Pancreas (tissue), 10 donors: ENCODE results near the gene PLGRKT. TPM values are rescaled to one million over a fixed set of nuclear protein-coding genes. Genes with fewer than 3 reads are reported as not detected.
A peak's percentile ranks its signal among the peaks of the same experiment; 100 is the strongest.

ENCODE experiments used
- ATAC-seq, 4 donors: fragments of 200-7000 bp; cut with Tn5 transposase; one replicate each; pipeline versions ENCODE4 v1.8.0 to v1.9.1; 2020; ENCODE audit warnings: mild to moderate bottlenecking in 4 of 4, moderate library complexity in 4 of 4
- DNase-seq, 6 donors: peaks; one replicate each; pipeline ENCODE4 v3.0.0-alpha.2; 2020
- FAIRE-seq: peaks from 2 replicates; lab custom pipeline; 2012; peaks lifted over from hg19 to GRCh38; lab: Jason Lieb, UNC
- H3K27ac ChIP-seq, 4 donors: fragments of 200-600 bp; sonication (generic); 1 replicate in 3 of 4; 2 replicates in 1 of 4; pipeline versions ENCODE4 v1.5.0 to v1.8.0; 2020
- H3K27me3 ChIP-seq, 4 donors: fragments of 200-600 bp; one replicate each; pipeline ENCODE4 v1.8.0; 2021
- H3K36me3 ChIP-seq, 3 donors: fragments of 200-600 bp; sonication (generic) in 1 of 3; one replicate each; pipeline versions ENCODE4 v1.5.0 to v1.8.0; 2020 to 2021
- H3K4me1 ChIP-seq, 3 donors: fragments of 200-600 bp; one replicate each; pipeline ENCODE4 v1.8.0; 2021
- H3K4me3 ChIP-seq, 4 donors: fragments of 200-600 bp; sonication (generic) in 2 of 4; one replicate each; pipeline versions ENCODE4 v1.5.0 to v1.8.0; 2020 to 2021
- H3K9me3 ChIP-seq, 4 donors: fragments of 200-600 bp; one replicate each; pipeline ENCODE4 v1.8.0; 2021
- WGBS, 2 donors: extraction: QIAGEN DNeasy Blood & Tissue Kit; methylation state at CpG; one replicate each; pipeline ENCODE4 v1.1.7; 2013; 5-methylcytosine and 5-hydroxymethylcytosine counted together
- intact Hi-C, 3 donors: fragments of 100-400 bp; cut with DNase I; formaldehyde crosslinking; loops; one replicate each; pipeline versions ENCODE4 v1.11.1 to v1.14.2; 2022
- polyA plus RNA-seq, 2 donors: library from polyadenylated mRNA; stranded (reverse); fragments of 200-250 nt; gene quantifications; one replicate each; pipeline ENCODE4 v1.2.3, GENCODE V29; 2013
- total RNA-seq, 6 donors: library from RNA; stranded (reverse); fragmentation: NEBNext Ultra II Directional in 4 of 6; extraction: Animal tissue kit (Norgen Biotek cat#: 25700) in 4 of 6; gene quantifications; one replicate each; pipeline versions ENCODE4 v1.2.1 to v1.2.4, GENCODE V29; 2021 to 2023
- TF ChIP-seq, protein P1 (sequence below), 4 donors: fragments of 200-600 bp; sonication (generic) in 3 of 4; IDR thresholded peaks; one replicate each; pipeline versions ENCODE4 v1.5.0 to v1.8.0; 2021; ENCODE audit warnings: antibody characterized with exemption in 4 of 4
- donor health status: healthy with polysubstance abuse.
- donor health status: DM: no; HTN: no; CAD: no; lungs with moderate emphysema.
- donor health status: DM: no; HTN: no; CAD: no.
- donor health status: control.
- donor health status: control.
- donor health status: Bipolar disorder and iron deficiency.
- donor health status: DM: yes; HTN: yes; CAD: no.
- donor health status: DM: no; HTN: no; CAD: no.
- donor health status: DM: no; HTN: no; CAD: no.
- donor health status: DM: yes; HTN: yes; CAD: no.

PLGRKT gene
- total and polyA plus RNA-seq, 8 donors, result 4.9 to 9.0 (median 6.6) TPM

DNA sequence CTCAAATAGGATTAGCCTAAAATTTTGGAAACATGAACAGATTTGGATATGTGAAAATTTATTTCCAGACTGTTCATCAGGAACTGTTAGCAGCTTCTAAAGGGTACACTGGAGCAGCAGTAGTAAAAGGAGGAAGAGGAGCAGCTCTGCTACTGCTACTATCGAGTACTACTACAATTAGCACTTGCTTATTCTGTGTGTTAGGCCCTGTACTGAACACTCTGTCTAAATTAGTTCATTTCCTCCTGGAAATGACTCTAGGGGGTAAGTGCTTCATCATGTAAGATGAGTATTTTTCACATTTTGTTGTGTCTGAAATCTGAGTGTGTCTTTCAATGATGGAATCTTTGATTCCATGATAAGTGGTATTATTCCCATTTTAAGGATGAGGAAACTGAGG lies 22.4 kb upstream of the PLGRKT start:
- intact Hi-C loops, result no loop called here
- 91 to 93% methylated on average over 1 of the region's 1 CpG for WGBS, 2 donors
- no peak for ATAC-seq
- no peaks in the 10 kb centered on the region for H3K4me1 ChIP-seq
- TF ChIP-seq, protein P1, sequence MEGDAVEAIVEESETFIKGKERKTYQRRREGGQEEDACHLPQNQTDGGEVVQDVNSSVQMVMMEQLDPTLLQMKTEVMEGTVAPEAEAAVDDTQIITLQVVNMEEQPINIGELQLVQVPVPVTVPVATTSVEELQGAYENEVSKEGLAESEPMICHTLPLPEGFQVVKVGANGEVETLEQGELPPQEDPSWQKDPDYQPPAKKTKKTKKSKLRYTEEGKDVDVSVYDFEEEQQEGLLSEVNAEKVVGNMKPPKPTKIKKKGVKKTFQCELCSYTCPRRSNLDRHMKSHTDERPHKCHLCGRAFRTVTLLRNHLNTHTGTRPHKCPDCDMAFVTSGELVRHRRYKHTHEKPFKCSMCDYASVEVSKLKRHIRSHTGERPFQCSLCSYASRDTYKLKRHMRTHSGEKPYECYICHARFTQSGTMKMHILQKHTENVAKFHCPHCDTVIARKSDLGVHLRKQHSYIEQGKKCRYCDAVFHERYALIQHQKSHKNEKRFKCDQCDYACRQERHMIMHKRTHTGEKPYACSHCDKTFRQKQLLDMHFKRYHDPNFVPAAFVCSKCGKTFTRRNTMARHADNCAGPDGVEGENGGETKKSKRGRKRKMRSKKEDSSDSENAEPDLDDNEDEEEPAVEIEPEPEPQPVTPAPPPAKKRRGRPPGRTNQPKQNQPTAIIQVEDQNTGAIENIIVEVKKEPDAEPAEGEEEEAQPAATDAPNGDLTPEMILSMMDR (IDR thresholded peaks at IDR 0.05), result no peak
- no peak for DNase-seq
- peaks cover 0 to 4% (median 4%) of the 10 kb centered on the region in 3 donors for H3K36me3 ChIP-seq
- no peak overlapping the region for H3K4me3 ChIP-seq
- no peak overlapping the region for H3K27ac ChIP-seq
- H3K9me3 ChIP-seq, result no peaks in the 10 kb centered on the region
- no peaks in the 10 kb centered on the region for H3K27me3 ChIP-seq
- no peak for FAIRE-seq

DNA sequence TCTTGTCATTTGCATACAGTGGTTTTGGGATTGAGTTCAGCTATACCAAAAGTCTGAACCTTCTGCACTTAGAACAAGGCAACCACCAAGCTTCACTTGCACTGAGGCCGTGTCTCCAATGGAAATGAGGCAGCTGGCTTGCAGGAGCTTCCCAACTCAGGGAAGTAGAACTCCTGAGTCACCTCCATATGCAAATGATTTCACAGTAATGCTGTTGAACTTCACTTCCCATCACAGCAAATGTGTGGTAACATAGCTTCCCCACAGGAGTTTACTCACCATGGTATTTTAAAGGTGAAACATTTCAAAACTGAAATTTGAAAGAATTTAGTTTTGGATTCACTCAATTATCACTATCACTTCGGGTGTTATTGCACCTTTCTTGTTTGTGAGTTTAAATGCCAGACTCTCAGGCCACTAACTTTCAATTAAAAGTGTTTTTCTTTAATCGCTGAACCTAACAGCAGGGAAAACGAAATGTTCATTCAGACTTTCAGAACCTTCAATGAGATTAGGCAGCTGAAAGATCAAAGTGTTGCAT lies 21.6 kb upstream of the PLGRKT start:
- Histone ChIP-seq H3K9me3 (no peaks in the 10 kb centered on the region), H3K4me1 (no peaks in the 10 kb centered on the region), H3K27me3 (no peaks in the 10 kb centered on the region), H3K27ac (no peak overlapping the region), H3K36me3 (peaks cover 0 to 4% (median 4%) of the 10 kb centered on the region in 3 donors), H3K4me3 (no peak overlapping the region)
- 81 to 87% methylated on average over 4 of the region's 4 CpGs for WGBS, 2 donors
- peak in 1 of 4 donors; percentile 41 for ATAC-seq
- no peak for FAIRE-seq
- TF ChIP-seq, protein P1 (IDR thresholded peaks at IDR 0.05), result no peak
- intact Hi-C loops, result no loop called here
- DNase-seq, result no peak

DNA sequence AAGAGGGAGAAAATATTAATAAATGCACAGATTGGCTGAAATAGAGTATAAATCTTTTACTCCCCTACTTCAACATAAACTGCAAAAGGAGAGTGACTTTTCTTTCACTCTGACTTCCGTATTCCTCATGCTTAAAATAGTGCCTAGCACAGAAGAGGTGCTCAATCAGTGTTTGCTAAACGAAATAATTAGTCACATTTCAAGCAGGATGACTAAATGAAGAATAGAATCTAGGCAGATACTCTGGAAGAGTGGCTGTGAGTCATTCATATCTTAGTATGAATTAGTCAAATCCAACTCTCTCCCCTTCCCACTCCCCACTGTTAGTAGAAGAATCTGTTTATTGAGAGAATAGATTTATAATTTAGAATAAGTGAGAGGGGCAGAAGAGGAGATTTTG lies 17.5 kb upstream of the PLGRKT start:
- H3K36me3 ChIP-seq, result no peaks in the 10 kb centered on the region
- FAIRE-seq, result no peak
- no peak for ATAC-seq
- no peaks in the 10 kb centered on the region for H3K27me3 ChIP-seq
- H3K27ac ChIP-seq, result no peak overlapping the region
- TF ChIP-seq, protein P1 (IDR thresholded peaks at IDR 0.05), result no peak
- no peaks in the 10 kb centered on the region for H3K9me3 ChIP-seq
- WGBS, 2 donors, result 62 to 64% methylated on average over 2 of the region's 2 CpGs
- intact Hi-C loops, result no loop called here
- no peak overlapping the region for H3K4me3 ChIP-seq
- DNase-seq, result no peak
- H3K4me1 ChIP-seq, result peaks cover 0 to 12% (median 0%) of the 10 kb centered on the region in 3 donors

DNA sequence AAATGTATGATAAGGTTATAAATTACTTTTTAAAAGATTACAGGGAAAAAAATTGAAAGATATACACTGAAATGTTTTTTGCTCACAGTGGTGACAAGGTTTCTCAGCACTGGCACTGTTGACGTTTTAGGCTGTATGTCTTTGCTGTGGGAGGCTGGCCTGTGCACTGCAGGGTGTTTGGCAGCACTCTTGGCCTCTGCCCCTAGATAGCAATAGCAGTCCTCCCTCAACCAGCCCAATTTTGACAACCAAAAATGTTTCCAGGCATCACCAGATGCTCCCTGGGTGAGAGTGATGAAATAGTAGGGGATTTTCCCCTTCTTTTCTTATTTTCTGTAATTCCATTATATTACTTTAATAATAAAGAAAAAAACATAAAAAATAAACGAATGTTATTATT lies 15.9 kb upstream of the PLGRKT start:
- no peak for FAIRE-seq

DNA sequence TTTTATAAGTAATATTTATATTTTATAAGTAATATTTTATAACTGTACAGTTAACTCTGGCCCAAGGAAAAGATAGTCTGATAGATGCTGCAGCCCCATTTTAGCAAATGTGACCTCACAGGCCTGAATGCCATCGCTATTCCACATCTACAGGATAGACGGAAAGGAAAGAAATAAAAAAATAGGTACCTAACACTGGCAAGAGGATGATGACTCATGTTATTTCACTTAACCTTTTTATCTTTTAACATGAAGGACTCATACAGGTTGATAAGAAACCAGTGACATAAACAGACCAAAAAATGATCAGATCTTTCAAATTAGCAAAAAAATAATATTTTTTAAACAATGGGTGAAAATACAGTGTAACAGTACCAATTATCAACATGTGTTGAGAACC lies 15.3 kb upstream of the PLGRKT start:
- TF ChIP-seq, protein P1 (IDR thresholded peaks at IDR 0.05), result no peak
- H3K9me3 ChIP-seq, result peaks cover 0 to 6% (median 0%) of the 10 kb centered on the region in 4 donors
- no peak for DNase-seq
- no peak overlapping the region for H3K27ac ChIP-seq
- intact Hi-C loops, result no loop called here
- no peaks in the 10 kb centered on the region for H3K27me3 ChIP-seq
- WGBS, 2 donors, result 92 to 97% methylated on average over 2 of the region's 2 CpGs
- H3K36me3 ChIP-seq, result no peaks in the 10 kb centered on the region
- no peak for FAIRE-seq
- no peak for ATAC-seq
- no peak overlapping the region for H3K4me3 ChIP-seq
- peaks cover 0 to 19% (median 6%) of the 10 kb centered on the region in 3 donors for H3K4me1 ChIP-seq

More for the DNA sequence above, 15.9 kb upstream of the PLGRKT start:
- intact Hi-C loops, result no loop called here
- Histone ChIP-seq H3K4me1 (peaks cover 0 to 19% (median 6%) of the 10 kb centered on the region in 3 donors), H3K27ac (no peak overlapping the region), H3K36me3 (no peaks in the 10 kb centered on the region), H3K27me3 (no peaks in the 10 kb centered on the region), H3K4me3 (no peak overlapping the region), H3K9me3 (peaks cover 0 to 6% (median 0%) of the 10 kb centered on the region in 4 donors)
- DNase-seq (no peak), ATAC-seq (no peak)
- TF ChIP-seq, protein P1 (IDR thresholded peaks at IDR 0.05), result no peak
- WGBS, 2 donors, result 49 to 68% methylated on average over 2 of the region's 2 CpGs
